Type B pancreatic cell (in vitro differentiated cells): ENCODE data around the gene FAM187B. TPM values are rescaled to one million over a fixed set of nuclear protein-coding genes. Genes with fewer than 3 reads are reported as not detected.

ENCODE experiments used
- DNase-seq: peaks from one replicate; pipeline ENCODE4 v3.0.0; 2021; ENCODE audit warnings: mixed read lengths; ENCODE audit not compliant: unreplicated experiment; ENCODE audit errors: extremely low spot score
- H3K27ac Mint-ChIP-seq: 2 replicates; pipeline ENCODE4 v1.8.0; 2021; ENCODE audit warnings: mild to moderate bottlenecking, mixed read lengths
- H3K27me3 Mint-ChIP-seq: 2 replicates; pipeline ENCODE4 v1.8.0; 2021; ENCODE audit warnings: mixed read lengths
- H3K36me3 Mint-ChIP-seq: 2 replicates; pipeline ENCODE4 v1.8.0; 2021; ENCODE audit warnings: mixed read lengths
- H3K4me1 Mint-ChIP-seq: one replicate; pipeline ENCODE4 v1.8.0; 2021; ENCODE audit warnings: mixed read lengths; ENCODE audit not compliant: unreplicated experiment
- H3K4me3 Mint-ChIP-seq: 2 replicates; pipeline ENCODE4 v1.8.0; 2021; ENCODE audit warnings: mild to moderate bottlenecking, mixed read lengths
- H3K9me3 Mint-ChIP-seq: 2 replicates; pipeline ENCODE4 v1.8.0; 2021; ENCODE audit warnings: mixed read lengths
- CTCF ChIP-seq: fragments of 200-600 bp; sonication (generic); conservative IDR thresholded peaks from 2 replicates; pipeline ENCODE4 v1.5.0; 2021; ENCODE audit warnings: antibody characterized with exemption, mild to moderate bottlenecking
- total RNA-seq: library from RNA; stranded (reverse); gene quantifications from 2 replicates; pipeline ENCODE4 v1.2.1, GENCODE V29; 2021; ENCODE audit warnings: low replicate concordance

The FAM187B gene
- total RNA-seq, 1 donor from 2014 or later: not detected

GRCh38 chr19:35179830-35180229 lies 48.7 kb downstream of the FAM187B start:
- peaks cover 9% of the 10 kb centered on the region for H3K9me3 Mint-ChIP-seq
- DNase-seq: no peak
- no peak overlapping the region for H3K27ac Mint-ChIP-seq
- no peak overlapping the region for H3K4me3 Mint-ChIP-seq
- peaks cover 5% of the 10 kb centered on the region for H3K27me3 Mint-ChIP-seq
- peaks cover 5% of the 10 kb centered on the region for H3K4me1 Mint-ChIP-seq
- H3K36me3 Mint-ChIP-seq: no peaks in the 10 kb centered on the region
- TF ChIP-seq CTCF: no peak

GRCh38 chr19:35178701-35179100 lies 49.8 kb downstream of the FAM187B start:
- peaks cover 4% of the 10 kb centered on the region for H3K9me3 Mint-ChIP-seq
- peaks cover 5% of the 10 kb centered on the region for H3K4me1 Mint-ChIP-seq
- H3K36me3 Mint-ChIP-seq: no peaks in the 10 kb centered on the region
- no peak overlapping the region for H3K27ac Mint-ChIP-seq
- peaks cover 5% of the 10 kb centered on the region for H3K27me3 Mint-ChIP-seq
- TF ChIP-seq CTCF: no peak
- no peak for DNase-seq
- H3K4me3 Mint-ChIP-seq: no peak overlapping the region

GRCh38 chr19:35177377-35178274 lies 50.9 kb downstream of the FAM187B start:
- Mint-ChIP-seq H3K36me3 (no peaks in the 10 kb centered on the region), H3K9me3 (peaks cover 4% of the 10 kb centered on the region), H3K27me3 (peaks cover 5% of the 10 kb centered on the region), H3K27ac (no peak overlapping the region), H3K4me1 (peaks cover 5% of the 10 kb centered on the region), H3K4me3 (no peak overlapping the region)
- TF ChIP-seq CTCF: no peak
- DNase-seq: no peak

- no peak for TF ChIP-seq CTCF
- no peak overlapping the region for H3K4me3 Mint-ChIP-seq
- DNase-seq: no peak
These were observed 52.4 kb downstream of the FAM187B start for GRCh38 chr19:35176181-35176570.

More at GRCh38 chr19:35176181-35176570, 52.4 kb downstream of the FAM187B start:
- peaks cover 5% of the 10 kb centered on the region for H3K27me3 Mint-ChIP-seq
- H3K27ac Mint-ChIP-seq: no peak overlapping the region
- H3K9me3 Mint-ChIP-seq: peaks cover 4% of the 10 kb centered on the region
- H3K36me3 Mint-ChIP-seq: no peaks in the 10 kb centered on the region
- H3K4me1 Mint-ChIP-seq: peaks cover 5% of the 10 kb centered on the region

Other genes with a start within 250 kb of the FAM187B start
- 35.2 and 79.6 TPM in 2 replicates for gene GRAMD1A, start 228.4 kb downstream of the FAM187B start, total RNA-seq
- 0.88 and 1.1 TPM in 2 replicates for gene SCN1B, start 198.3 kb downstream of the FAM187B start, total RNA-seq
- gene HPN, start 187.0 kb downstream of the FAM187B start, total RNA-seq: 15.1 and 17.1 TPM in 2 replicates
- 77.5 and 157 TPM in 2 replicates for gene FXYD3, start 112.9 kb downstream of the FAM187B start, total RNA-seq
- gene LGI4, start 93.7 kb downstream of the FAM187B start, total RNA-seq: 0.21 and 2.2 TPM in 2 replicates
- 2.0 and 5.3 TPM in 2 replicates for gene FXYD1, start 89.9 kb downstream of the FAM187B start, total RNA-seq
- gene FXYD7, start 85.5 kb downstream of the FAM187B start, total RNA-seq: 1.5 TPM in 1 of 2 replicates, not detected in the other
- 24.2 and 92.8 TPM in 2 replicates for gene FXYD5, start 74.0 kb downstream of the FAM187B start, total RNA-seq
- 78.5 and 155 TPM in 2 replicates for gene LSR, start 20.3 kb upstream of the FAM187B start, total RNA-seq
- gene USF2, start 40.2 kb upstream of the FAM187B start, total RNA-seq: 107 and 133 TPM in 2 replicates
- gene HAMP, start 53.8 kb upstream of the FAM187B start, total RNA-seq: 0.59 and 1.2 TPM in 2 replicates
- gene MAG, start 63.4 kb upstream of the FAM187B start, total RNA-seq: 2.1 TPM in 1 of 2 replicates, not detected in the other
- gene CD22, start 100.4 kb upstream of the FAM187B start, total RNA-seq: 0.92 and 2.1 TPM in 2 replicates
- 2.1 and 2.7 TPM in 2 replicates for gene FFAR1, start 119.2 kb upstream of the FAM187B start, total RNA-seq
- gene FFAR3, start 129.7 kb upstream of the FAM187B start, total RNA-seq: 0.34 and 0.45 TPM in 2 replicates
- gene GPR42, start 142.3 kb upstream of the FAM187B start, total RNA-seq: not detected in 2 replicates
- 1.1 and 2.2 TPM in 2 replicates for gene FFAR2, start 219.5 kb upstream of the FAM187B start, total RNA-seq